K562 (cell line): ENCODE measurements around the gene RXRB. TPM values are rescaled to one million over a fixed set of nuclear protein-coding genes. Genes with fewer than 3 reads are reported as not detected.

Source experiments
- CBX1 ChIP-seq: sonication (generic); IDR thresholded peaks from 2 replicates; pipeline ENCODE4 v1.6.1; 2016; ENCODE audit warnings: antibody characterized with exemption, low read depth, mild to moderate bottlenecking
- CEBPG ChIP-seq, 3 experiments: fragments of 200-800 bp in 1 of 3; sonication (Bioruptor generic) in 1 of 3; sonication (generic) in 1 of 3; formaldehyde crosslinking in 1 of 3; IDR thresholded peaks in 2 of 3; conservative IDR thresholded peaks in 1 of 3; 2 replicates each; pipeline versions ENCODE4 v1.6.1 to v1.8.0; 2016 to 2022; ENCODE audit warnings: missing compliant biosample characterization in 2 of 3, missing genetic modification characterization in 2 of 3, mild to moderate bottlenecking in 1 of 3, missing genetic modification reagents in 1 of 3
- CSDE1 ChIP-seq, 2 experiments: fragments of 450-650 bp; IDR thresholded peaks; 2 replicates each; pipeline ENCODE4 v1.6.1; 2016; ENCODE audit warnings: mild to moderate bottlenecking in 1 of 2
- CTCFL ChIP-seq: IDR thresholded peaks from 2 replicates; pipeline ENCODE4 v1.6.1; 2011; ENCODE audit warnings: borderline replicate concordance, low read depth, mild to moderate bottlenecking, moderate library complexity, low read length; ENCODE audit not compliant: insufficient read depth, poor library complexity, severe bottlenecking
- HMG20B ChIP-seq: fragments of 250-450 bp; sonication (Bioruptor Pico); IDR thresholded peaks from 2 replicates; pipeline ENCODE4 v1.5.0; 2021; ENCODE audit warnings: mild to moderate bottlenecking
- HNRNPL ChIP-seq: fragments of 200-400 bp; formaldehyde crosslinking; IDR thresholded peaks from 2 replicates; pipeline ENCODE4 v1.6.1; 2017; ENCODE audit warnings: low read depth, mild to moderate bottlenecking, low read length
- ILF3 ChIP-seq: fragments of 450-650 bp; IDR thresholded peaks from 2 replicates; pipeline ENCODE4 v1.6.1; 2018; ENCODE audit warnings: antibody characterized with exemption, mild to moderate bottlenecking, moderate library complexity, borderline replicate concordance
- LARP7 ChIP-seq: fragments of 450-650 bp; IDR thresholded peaks from 2 replicates; pipeline ENCODE4 v1.6.1; 2016
- MAFG ChIP-seq: fragments of 450-650 bp; conservative IDR thresholded peaks from 2 replicates; pipeline ENCODE4 v1.6.1; 2016; ENCODE audit warnings: missing genetic modification characterization, missing compliant biosample characterization
- MAFK ChIP-seq: IDR thresholded peaks from 2 replicates; pipeline ENCODE4 v1.6.1; 2011; ENCODE audit warnings: low read length, improper control_type of control experiment
- MAX ChIP-seq: sonication (generic); formaldehyde crosslinking; IDR thresholded peaks from 2 replicates; pipeline ENCODE4 v1.9.0; 2022; ENCODE audit warnings: mild to moderate bottlenecking, missing genetic modification reagents
- MTA3 ChIP-seq: fragments of 450-650 bp; formaldehyde crosslinking; IDR thresholded peaks from 2 replicates; pipeline ENCODE4 v1.6.1; 2017; ENCODE audit warnings: mild to moderate bottlenecking, borderline replicate concordance
- NFE2L1 ChIP-seq: fragments of 450-650 bp; IDR thresholded peaks from 2 replicates; pipeline ENCODE4 v1.6.1; 2016; ENCODE audit warnings: missing genetic modification characterization, low read depth, mild to moderate bottlenecking, missing compliant biosample characterization, moderate library complexity, borderline replicate concordance
- NFIC ChIP-seq: fragments of 450-650 bp; IDR thresholded peaks from 2 replicates; pipeline ENCODE4 v1.6.1; 2017; ENCODE audit warnings: mild to moderate bottlenecking, inconsistent platforms
- NR2C2 ChIP-seq, 2 experiments: fragments of 200-800 bp in 1 of 2; sonication (Bioruptor generic) in 1 of 2; sonication (generic) in 1 of 2; formaldehyde crosslinking in 1 of 2; IDR thresholded peaks; 2 replicates each; pipeline versions ENCODE4 v1.6.1 to v1.8.0; 2016 to 2022; ENCODE audit warnings: mild to moderate bottlenecking in 1 of 2, missing compliant biosample characterization in 1 of 2, missing genetic modification characterization in 1 of 2, missing genetic modification reagents in 1 of 2
- PYGO2 ChIP-seq: fragments of 450-650 bp; IDR thresholded peaks from 2 replicates; pipeline ENCODE4 v1.6.1; 2016; ENCODE audit warnings: mild to moderate bottlenecking, missing genetic modification characterization, moderate library complexity, missing compliant biosample characterization
- RAD21 ChIP-seq, 2 experiments: fragments of 250-450 bp in 1 of 2; fragments of 450-650 bp in 1 of 2; sonication (Bioruptor Pico) in 1 of 2; formaldehyde crosslinking in 1 of 2; IDR thresholded peaks in 1 of 2; conservative IDR thresholded peaks in 1 of 2; 2 replicates each; pipeline versions ENCODE4 v1.4.0 to v1.8.0; 2020 to 2022; ENCODE audit warnings: mild to moderate bottlenecking in 2 of 2, moderate library complexity in 1 of 2
- RBM22 ChIP-seq: fragments of 200-400 bp; formaldehyde crosslinking; IDR thresholded peaks from 2 replicates; pipeline ENCODE4 v1.6.1; 2018; ENCODE audit warnings: low read length, low read depth; ENCODE audit not compliant: poor library complexity, severe bottlenecking
- RUNX1 ChIP-seq: sonication (generic); IDR thresholded peaks from 2 replicates; pipeline ENCODE4 v1.6.1; 2016; ENCODE audit warnings: antibody characterized with exemption, low read depth
- SMC3 ChIP-seq: conservative IDR thresholded peaks from 2 replicates; pipeline ENCODE4 v1.6.1; 2011; ENCODE audit warnings: low read depth, low read length, improper control_type of control experiment; ENCODE audit not compliant: insufficient read depth
- SRF ChIP-seq, 2 experiments: fragments of 250-450, 450-650 bp in 1 of 2; sonication (Bioruptor Pico) in 1 of 2; sonication (generic) in 1 of 2; formaldehyde crosslinking; IDR thresholded peaks; 2 replicates each; pipeline versions ENCODE4 v1.5.0 to v1.5.1; 2020 to 2022; ENCODE audit warnings: mild to moderate bottlenecking in 1 of 2, missing genetic modification reagents in 1 of 2
- YBX1 ChIP-seq: fragments of 450-650 bp; IDR thresholded peaks from 2 replicates; pipeline ENCODE4 v1.7.1; 2016; ENCODE audit warnings: mild to moderate bottlenecking
- ZNF121 ChIP-seq: sonication (generic); formaldehyde crosslinking; conservative IDR thresholded peaks from 2 replicates; pipeline ENCODE4 v1.8.0; 2022; ENCODE audit warnings: missing genetic modification reagents
- polyA plus RNA-seq, 8 experiments: library from polyadenylated mRNA; depleted of rRNA in 4 of 8; stranded (reverse) in 5 of 8; unstranded in 3 of 8; fragments of >200 nt; fragmentation: Nextera tagmentation in 2 of 8; fragmentation: Illumina TruSeq in 1 of 8; extraction: Ambion mirVana in 2 of 8; extraction: Trizol in 1 of 8; gene quantifications; 2 replicates each; pipeline versions ENCODE4 v1.2.1 to v1.2.3, GENCODE V29; 2011 to 2014; ENCODE audit warnings: inconsistent platforms in 1 of 8, missing spikeins in 1 of 8
- total RNA-seq, 7 experiments: library from RNA; depleted of rRNA in 6 of 7; stranded (reverse); fragments of >200 nt in 6 of 7; fragmentation: Illumina TruSeq in 2 of 7; extraction: Trizol in 2 of 7; gene quantifications; 2 replicates each; pipeline versions ENCODE4 v1.2.1 to v1.2.3, GENCODE V29; 2011 to 2021; ENCODE audit warnings: low replicate concordance in 1 of 7

RXRB gene
- total and polyA plus RNA-seq, 9 of the 15 experiments (the other 6 are each of a cell fraction or from before 2014, with no cell fraction given): 0.76 to 35.5 (median 18.4) TPM

- peak in 1 of 2 experiments; percentile 71; a peak in 2 of 4 replicates for TF ChIP-seq SRF (CRISPR knock-in tag; IDR thresholded peaks at IDR 0.05)
- 0 out of 2 replicates have a peak, but pooled peaks have one; percentile 43 for TF ChIP-seq RUNX1
- TF ChIP-seq CTCFL: peak; percentile 21
- TF ChIP-seq PYGO2 (tag): 0 out of 2 replicates have a peak, but pooled peaks have one; percentile 16
- 0 out of 2 replicates have a peak, but pooled peaks have one; percentile 40 for TF ChIP-seq LARP7
- TF ChIP-seq ZNF121 (CRISPR knock-in tag): no peak
- TF ChIP-seq NFIC: peak; percentile 28
- TF ChIP-seq ILF3: no peak
- TF ChIP-seq MAFG: peak; percentile 81
- TF ChIP-seq RBM22: peak; percentile 48
- TF ChIP-seq MAFK: peak; percentile 79
- TF ChIP-seq NFE2L1 (tag): no peak
- 0 out of 2 replicates have a peak, but pooled peaks have one; percentile 14 for TF ChIP-seq SMC3
- peak; percentile 73; the same call in 1 of the 2 replicates for TF ChIP-seq HNRNPL
- no peak for TF ChIP-seq HMG20B (CRISPR knock-in tag)
- TF ChIP-seq YBX1: no peak
- peak; percentile 82 for TF ChIP-seq MAX
- TF ChIP-seq CSDE1 (IDR thresholded peaks at IDR 0.05): 0 out of 4 replicates have a peak, but pooled peaks of 1 of the 2 experiments have one; percentile 28
- no peak; the same call in 1 of the 2 replicates for TF ChIP-seq NR2C2 (CRISPR knock-in tag; IDR thresholded peaks at IDR 0.05)
- peak; percentile 77 for TF ChIP-seq NR2C2 (tag; IDR thresholded peaks at IDR 0.05)
- peak; percentile 24; the same call in 1 of the 2 replicates for TF ChIP-seq CBX1
- TF ChIP-seq MTA3: peak; percentile 60
- TF ChIP-seq RAD21 (CRISPR knock-in tag; conservative IDR thresholded peaks at IDR 0.05 in 1 of 2, IDR thresholded peaks at IDR 0.05 in 1 of 2): 0 out of 4 replicates have a peak, but pooled peaks of 1 of the 2 experiments have one; percentile 25
- TF ChIP-seq CEBPG (CRISPR knock-in tag; IDR thresholded peaks at IDR 0.05): peak; percentile 27; the same call in 1 of the 2 replicates
- TF ChIP-seq CEBPG (tag; conservative IDR thresholded peaks at IDR 0.05 in 1 of 2, IDR thresholded peaks at IDR 0.05 in 1 of 2): no peak
Measured at GRCh38 chr6:33248932-33249731, 48.7 kb upstream of the RXRB start (continued).
